Right lobe of liver (tissue), 6 donors: ENCODE results near the gene HS3ST2. TPM values are rescaled to one million over a fixed set of nuclear protein-coding genes. Genes with fewer than 3 reads are reported as not detected.
A peak's percentile ranks its signal among the peaks of the same experiment; 100 is the strongest.
"Not testable (repeated sequence)": the region's sequence is repeated elsewhere in the genome, so short reads cannot be mapped to it uniquely, and the experiment has no call there.

Source experiments
- ATAC-seq, 4 donors: fragments of 200-7000 bp; cut with Tn5 transposase; one replicate each; pipeline ENCODE4 v1.9.1; 2020; ENCODE audit warnings: mild to moderate bottlenecking in 4 of 4, moderate library complexity in 4 of 4
- DNase-seq, 3 donors: peaks; one replicate each; pipeline ENCODE4 v3.0.0-alpha.2; 2020
- H3K27ac ChIP-seq, 3 donors: fragments of 200-600 bp; one replicate each; pipeline ENCODE4 v1.8.0; 2022
- H3K27me3 ChIP-seq, 2 donors: fragments of 200-600 bp; one replicate each; pipeline ENCODE4 v1.8.0; 2022
- H3K36me3 ChIP-seq, 4 donors: fragments of 200-600 bp; sonication (generic) in 1 of 4; one replicate each; pipeline versions ENCODE4 v1.5.1 to v1.8.0; 2017 to 2022; ENCODE audit warnings: control low read depth in 1 of 4
- H3K4me1 ChIP-seq, 4 donors: fragments of 200-600 bp; sonication (generic) in 1 of 4; one replicate each; pipeline versions ENCODE4 v1.5.1 to v1.8.0; 2017 to 2022; ENCODE audit warnings: control low read depth in 1 of 4
- H3K4me3 ChIP-seq, 3 donors: fragments of 200-600 bp; one replicate each; pipeline ENCODE4 v1.8.0; 2022
- H3K9me3 ChIP-seq, 4 donors: fragments of 200-600 bp; sonication (generic) in 1 of 4; one replicate each; pipeline versions ENCODE4 v1.5.1 to v1.8.0; 2017 to 2022; ENCODE audit warnings: control low read depth in 1 of 4
- POLR2A ChIP-seq: fragments of 450-650 bp; IDR thresholded peaks from one replicate; pipeline ENCODE4 v1.6.1; 2017; ENCODE audit warnings: antibody characterized with exemption, mild to moderate bottlenecking
- WGBS: methylation state at CpG from one replicate; pipeline ENCODE4 v1.1.6; 2018; ENCODE audit warnings: low coverage, low lambda C conversion rate; ENCODE audit not compliant: insufficient coverage; ENCODE audit errors: missing lambda C conversion rate; 5-methylcytosine and 5-hydroxymethylcytosine counted together
- intact Hi-C, 2 donors: fragments of 100-400 bp; cut with DNase I; formaldehyde crosslinking; loops; one replicate each; pipeline versions ENCODE4 v1.11.2 to v1.14.1; 2022
- total RNA-seq, 6 experiments: library from RNA; depleted of rRNA in 2 of 6; stranded (reverse); fragments of >200 nt in 2 of 6; fragmentation: NEBNext Ultra II Directional in 3 of 6; extraction: Animal tissue kit (Norgen Biotek cat#: 25700) in 3 of 6; gene quantifications; one replicate each; pipeline versions ENCODE4 v1.1.0 to v1.2.4, GENCODE V29; 2016 to 2023
- TF ChIP-seq, protein P1 (sequence below), 4 donors: fragments of 200-600 bp in 3 of 4; fragments of 450-650 bp in 1 of 4; IDR thresholded peaks; one replicate each; pipeline versions ENCODE4 v1.5.1 to v1.8.0; 2016 to 2022; ENCODE audit warnings: antibody characterized with exemption in 4 of 4, mild to moderate bottlenecking in 2 of 4
- donor health status: DM: no; HTN: yes; CAD: no.
- donor health status: DM: no; HTN: no; CAD: no.
- donor health status: DM: no; HTN: no; CAD: no.
- donor health status: DM: no; HTN: yes; CAD: no.
- donor health status: DM: no; HTN: yes; CAD: no.

HS3ST2 gene
- total RNA-seq, 6 experiments from 2014 or later, result 0.21 to 3.2 (median 0.93) TPM; not detected in 1

DNA sequence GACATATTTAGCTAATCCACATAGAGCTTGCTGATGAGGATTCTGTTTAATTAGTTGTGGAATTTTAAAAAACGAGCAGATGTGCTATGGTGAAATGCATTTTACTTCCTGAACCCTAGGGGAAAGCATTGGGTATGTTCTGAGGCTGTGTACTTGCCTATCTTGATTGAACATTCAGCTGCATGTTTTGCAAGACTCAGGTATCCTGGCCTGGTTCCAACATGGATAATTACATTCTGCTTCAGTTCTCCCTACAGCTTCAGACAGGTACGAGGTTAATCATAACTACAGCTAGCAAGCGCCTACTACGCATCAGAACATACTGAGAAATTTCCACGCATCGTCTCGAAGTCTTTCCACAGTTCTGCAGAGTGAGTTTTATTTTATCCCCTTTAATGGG lies 77.0 kb downstream of the HS3ST2 start:
- ATAC-seq, result no peak
- intact Hi-C loops, result loop anchor here in 1 of 2 donors (10.0 kb wide), 1 partner anchor 304 kb away; no protein-coding TSS in a partner anchor
- no peaks in the 10 kb centered on the region for H3K9me3 ChIP-seq
- no peak overlapping the region for H3K4me3 ChIP-seq
- WGBS, result 64% methylated on average over 6 of the region's 7 CpGs
- no peaks in the 10 kb centered on the region for H3K4me1 ChIP-seq
- H3K27me3 ChIP-seq, result no peaks in the 10 kb centered on the region
- no peak for TF ChIP-seq POLR2A
- TF ChIP-seq, protein P1, sequence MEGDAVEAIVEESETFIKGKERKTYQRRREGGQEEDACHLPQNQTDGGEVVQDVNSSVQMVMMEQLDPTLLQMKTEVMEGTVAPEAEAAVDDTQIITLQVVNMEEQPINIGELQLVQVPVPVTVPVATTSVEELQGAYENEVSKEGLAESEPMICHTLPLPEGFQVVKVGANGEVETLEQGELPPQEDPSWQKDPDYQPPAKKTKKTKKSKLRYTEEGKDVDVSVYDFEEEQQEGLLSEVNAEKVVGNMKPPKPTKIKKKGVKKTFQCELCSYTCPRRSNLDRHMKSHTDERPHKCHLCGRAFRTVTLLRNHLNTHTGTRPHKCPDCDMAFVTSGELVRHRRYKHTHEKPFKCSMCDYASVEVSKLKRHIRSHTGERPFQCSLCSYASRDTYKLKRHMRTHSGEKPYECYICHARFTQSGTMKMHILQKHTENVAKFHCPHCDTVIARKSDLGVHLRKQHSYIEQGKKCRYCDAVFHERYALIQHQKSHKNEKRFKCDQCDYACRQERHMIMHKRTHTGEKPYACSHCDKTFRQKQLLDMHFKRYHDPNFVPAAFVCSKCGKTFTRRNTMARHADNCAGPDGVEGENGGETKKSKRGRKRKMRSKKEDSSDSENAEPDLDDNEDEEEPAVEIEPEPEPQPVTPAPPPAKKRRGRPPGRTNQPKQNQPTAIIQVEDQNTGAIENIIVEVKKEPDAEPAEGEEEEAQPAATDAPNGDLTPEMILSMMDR (IDR thresholded peaks at IDR 0.05), result no peak
- no peaks in the 10 kb centered on the region for H3K36me3 ChIP-seq
- H3K27ac ChIP-seq, result no peak overlapping the region
- no peak for DNase-seq

DNA sequence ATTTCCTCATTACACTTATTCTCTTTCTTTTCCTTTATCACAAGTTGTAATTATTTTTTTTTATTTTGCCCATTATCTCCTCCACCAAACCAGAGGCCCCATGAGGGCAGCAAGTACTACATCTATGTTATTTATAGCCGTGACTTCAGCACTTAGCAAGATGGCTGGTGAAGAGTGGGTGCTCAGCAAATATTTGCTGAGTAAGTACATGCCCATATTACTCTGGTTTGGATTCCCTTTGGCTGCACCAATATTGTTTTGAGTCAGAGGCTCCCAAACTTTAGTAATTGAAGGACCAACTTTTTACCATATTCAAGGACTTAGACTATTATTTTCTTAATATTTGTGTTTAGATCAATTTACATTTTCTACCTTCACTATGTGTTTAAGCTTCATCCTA lies 83.2 kb downstream of the HS3ST2 start:
- Histone ChIP-seq H3K36me3 (no peaks in the 10 kb centered on the region), H3K4me3 (no peak overlapping the region), H3K27me3 (no peaks in the 10 kb centered on the region), H3K27ac (no peak overlapping the region), H3K4me1 (no peaks in the 10 kb centered on the region), H3K9me3 (no peaks in the 10 kb centered on the region)
- DNase-seq (no peak), ATAC-seq (no peak)
- TF ChIP-seq, protein P1 (IDR thresholded peaks at IDR 0.05), result no peak
- no peak for TF ChIP-seq POLR2A
- WGBS, result 40% methylated on average over 1 of the region's 1 CpG
- intact Hi-C loops, result loop anchor here in 1 of 2 donors (10.0 kb wide), 1 partner anchor 298 kb away; no protein-coding TSS in a partner anchor

- intact Hi-C loops, result loop anchor here in 1 of 2 donors (10.0 kb wide), 1 partner anchor 297 kb away; no protein-coding TSS in a partner anchor
- TF ChIP-seq, protein P1 (IDR thresholded peaks at IDR 0.05), result no peak
- TF ChIP-seq POLR2A, result no peak
- Histone ChIP-seq H3K9me3 (no peaks in the 10 kb centered on the region), H3K27me3 (no peaks in the 10 kb centered on the region), H3K27ac (no peak overlapping the region), H3K36me3 (no peaks in the 10 kb centered on the region), H3K4me1 (no peaks in the 10 kb centered on the region), H3K4me3 (no peak overlapping the region)
- ATAC-seq (no peak), DNase-seq (no peak)
These were observed 84.2 kb downstream of the HS3ST2 start for GRCh38 chr16:22898131-22898530.

GRCh38 chr16:22898874-22899348 lies 84.9 kb downstream of the HS3ST2 start:
- WGBS, result under 1% methylated on average over 10 of the region's 10 CpGs
- no peak overlapping the region for H3K27ac ChIP-seq
- no peaks in the 10 kb centered on the region for H3K4me1 ChIP-seq
- DNase-seq (peak in 2 of 3 donors; percentile 70 to 78), ATAC-seq (peak; percentile 74 to 89 (median 81))
- TF ChIP-seq, protein P1 (IDR thresholded peaks at IDR 0.05), result peak; percentile 73 to 92 (median 79)
- no peak for TF ChIP-seq POLR2A
- no peaks in the 10 kb centered on the region for H3K27me3 ChIP-seq
- H3K36me3 ChIP-seq, result no peaks in the 10 kb centered on the region
- no peaks in the 10 kb centered on the region for H3K9me3 ChIP-seq
- no peak overlapping the region for H3K4me3 ChIP-seq
- intact Hi-C loops, result loop anchor here in 1 of 2 donors (10.0 kb wide), 1 partner anchor 296 kb away; no protein-coding TSS in a partner anchor

DNA sequence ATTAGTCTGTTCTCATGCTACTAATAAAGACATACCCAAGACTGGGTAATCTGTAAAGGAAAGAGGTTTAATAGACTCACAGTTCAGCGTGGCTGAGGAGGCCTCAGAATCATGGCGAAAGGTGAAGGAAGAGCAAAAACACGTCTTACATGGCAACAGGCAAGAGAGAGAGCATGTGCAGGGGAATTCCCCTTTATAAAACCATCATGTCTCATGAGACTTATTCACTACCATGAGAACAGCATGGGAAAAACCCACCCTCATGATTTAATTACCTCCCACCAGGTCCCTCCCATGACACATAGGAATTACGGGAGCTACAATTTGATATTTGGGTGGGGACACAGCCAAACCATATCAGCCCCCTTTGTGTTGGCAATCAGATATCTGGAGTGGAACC lies 85.6 kb downstream of the HS3ST2 start:
- H3K27me3 ChIP-seq, H3K4me3 ChIP-seq, H3K4me1 ChIP-seq, DNase-seq, H3K36me3 ChIP-seq, ATAC-seq, H3K9me3 ChIP-seq, H3K27ac ChIP-seq: not testable (repeated sequence)
- WGBS, result 28% methylated on average over 3 of the region's 4 CpGs
- intact Hi-C loops, result loop anchor here in 1 of 2 donors (10.0 kb wide), 1 partner anchor 295 kb away; no protein-coding TSS in a partner anchor
